ENCODE data around the gene ZFPM1.

ZFPM1 gene

GRCh38 chr16:88535191-88535856, 82.2 kb downstream of the ZFPM1 start:
- Histone ChIP-seq H2AK5ac (ENCODE audit: low read depth, low read length) (peak overlapping the region; percentile 70), H2BK15ac (ENCODE audit: low read length) (no peak overlapping the region), H4K8ac (ENCODE audit: low read depth, low read length) (no peak overlapping the region), H3K4me2 (ENCODE audit: insufficient read depth, low read length, poor library complexity, severe bottlenecking) (peak overlapping the region; percentile 86), H3K14ac (ENCODE audit: low read length) (no peak overlapping the region), H3K23ac (ENCODE audit: low read depth, low read length, poor library complexity) (peak overlapping the region; percentile 4), H3K79me1 (ENCODE audit: low read depth, low read length) (peaks cover 15% of the 10 kb centered on the region), H2BK120ac (ENCODE audit: low read depth, low read length) (no peak overlapping the region), H3K27ac (replicated peaks; ENCODE audit: low read length) (no peak overlapping the region), H2BK12ac (ENCODE audit: low read length) (no peak overlapping the region), H2AFZ (ENCODE audit: low read length) (no peak overlapping the region), H3K27me3 (ENCODE audit: control insufficient read depth in 3 of 3, insufficient read depth in 3 of 3, low read depth in 1 of 3, low read length in 3 of 3) (peaks cover 0 to 21% (median 15%) of the 10 kb centered on the region in 3 experiments), H3K4me1 (ENCODE audit: control insufficient read depth in 2 of 2, insufficient read depth in 1 of 2, low read depth in 1 of 2, low read length in 2 of 2) (peaks cover 8 to 13% of the 10 kb centered on the region in 2 donors), H4K91ac (ENCODE audit: low read depth, low read length, poor library complexity) (no peak overlapping the region), H3K4ac (ENCODE audit: low read length) (no peak overlapping the region), H3K9me3 (replicated peaks in 1 of 2; ENCODE audit: control insufficient read depth in 2 of 2, insufficient read depth in 1 of 2, low read depth in 1 of 2, low read length in 2 of 2) (no peaks in the 10 kb centered on the region), H3K4me3 (ENCODE audit: low read length in 2 of 2) (peak overlapping the region; percentile 21 to 69), H3K9ac (ENCODE audit: low read depth, low read length, poor library complexity) (peak overlapping the region; percentile 71), H3K36me3 (replicated peaks in 1 of 2; ENCODE audit: control insufficient read depth in 2 of 2, insufficient read depth in 2 of 2, low read length in 2 of 2) (peaks cover 2 to 8% of the 10 kb centered on the region in 2 donors), H3K18ac (ENCODE audit: low read length) (no peak overlapping the region), H2BK5ac (ENCODE audit: low read length) (no peak overlapping the region)
- no peak for DNase-seq (ENCODE audit: low spot score)
- no CpG with 5 or more reads among the region's 22 CpGs for WGBS, 2 donors (ENCODE audit: extremely low coverage in 2 of 2, insufficient read length in 2 of 2, insufficient replicate concordance in 1 of 2)

DNA sequence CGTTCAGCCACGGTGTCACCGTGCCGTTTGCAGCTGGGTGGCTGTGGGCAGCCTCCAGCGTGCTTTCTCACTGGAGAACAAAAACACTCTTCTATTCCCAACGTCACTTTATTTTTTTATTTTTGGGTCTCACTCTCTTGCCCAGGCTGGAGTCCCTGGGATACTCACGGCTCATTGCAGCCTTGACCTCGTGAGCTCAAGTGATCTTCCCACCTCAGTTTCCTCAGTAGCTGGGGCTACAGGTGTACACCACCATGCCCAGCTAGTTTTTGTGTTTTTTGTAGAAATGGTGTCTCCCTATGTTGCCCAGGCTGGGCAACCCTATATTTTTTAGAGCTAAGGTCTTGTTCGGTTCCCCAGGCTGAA, 82.8 kb downstream of the ZFPM1 start:
- Histone ChIP-seq H3K9me3 (replicated peaks in 1 of 2; ENCODE audit: control insufficient read depth in 2 of 2, insufficient read depth in 1 of 2, low read depth in 1 of 2, low read length in 2 of 2) (no peaks in the 10 kb centered on the region), H2AK5ac (ENCODE audit: low read depth, low read length) (no peak overlapping the region), H3K9ac (ENCODE audit: low read depth, low read length, poor library complexity) (no peak overlapping the region), H3K27ac (replicated peaks; ENCODE audit: low read length) (no peak overlapping the region), H3K4me1 (ENCODE audit: control insufficient read depth in 2 of 2, insufficient read depth in 1 of 2, low read depth in 1 of 2, low read length in 2 of 2) (peaks cover 8 to 13% of the 10 kb centered on the region in 2 donors), H2AFZ (ENCODE audit: low read length) (no peak overlapping the region), H3K27me3 (ENCODE audit: control insufficient read depth in 3 of 3, insufficient read depth in 3 of 3, low read depth in 1 of 3, low read length in 3 of 3) (peaks cover 0 to 26% (median 20%) of the 10 kb centered on the region in 3 experiments), H4K8ac (ENCODE audit: low read depth, low read length) (no peak overlapping the region), H2BK12ac (ENCODE audit: low read length) (no peak overlapping the region), H2BK5ac (ENCODE audit: low read length) (no peak overlapping the region), H2BK120ac (ENCODE audit: low read depth, low read length) (no peak overlapping the region), H3K4ac (ENCODE audit: low read length) (no peak overlapping the region), H3K14ac (ENCODE audit: low read length) (no peak overlapping the region), H4K91ac (ENCODE audit: low read depth, low read length, poor library complexity) (no peak overlapping the region), H3K23ac (ENCODE audit: low read depth, low read length, poor library complexity) (peak overlapping the region; percentile 4), H3K4me2 (ENCODE audit: insufficient read depth, low read length, poor library complexity, severe bottlenecking) (no peak overlapping the region), H2BK15ac (ENCODE audit: low read length) (no peak overlapping the region), H3K36me3 (replicated peaks in 1 of 2; ENCODE audit: control insufficient read depth in 2 of 2, insufficient read depth in 2 of 2, low read length in 2 of 2) (peaks cover 2 to 8% of the 10 kb centered on the region in 2 donors), H3K79me1 (ENCODE audit: low read depth, low read length) (peaks cover 15% of the 10 kb centered on the region), H3K18ac (ENCODE audit: low read length) (no peak overlapping the region), H3K4me3 (ENCODE audit: low read length in 2 of 2) (peak overlapping the region in 1 of 2 donors; percentile 21)
- no CpG with 5 or more reads among the region's 9 CpGs for WGBS, 2 donors (ENCODE audit: extremely low coverage in 2 of 2, insufficient read length in 2 of 2, insufficient replicate concordance in 1 of 2)
- DNase-seq (ENCODE audit: low spot score) = no peak

- H2BK5ac ChIP-seq (ENCODE audit: low read length) = no peak overlapping the region
- no peak overlapping the region for H3K14ac ChIP-seq (ENCODE audit: low read length)
- DNase-seq (ENCODE audit: low spot score) = no peak
- no peak overlapping the region for H3K4me3 ChIP-seq (ENCODE audit: low read length in 2 of 2)
- H3K23ac ChIP-seq (ENCODE audit: low read depth, low read length, poor library complexity) = peak overlapping the region; percentile 11
- no peaks in the 10 kb centered on the region for H3K9me3 ChIP-seq (replicated peaks in 1 of 2; ENCODE audit: control insufficient read depth in 2 of 2, insufficient read depth in 1 of 2, low read depth in 1 of 2, low read length in 2 of 2)
- H3K27me3 ChIP-seq (ENCODE audit: control insufficient read depth in 3 of 3, insufficient read depth in 3 of 3, low read depth in 1 of 3, low read length in 3 of 3) = peaks cover 0 to 26% (median 22%) of the 10 kb centered on the region in 3 experiments
- no peak overlapping the region for H2BK12ac ChIP-seq (ENCODE audit: low read length)
- H2BK120ac ChIP-seq (ENCODE audit: low read depth, low read length) = no peak overlapping the region
- WGBS, 2 donors (ENCODE audit: extremely low coverage in 2 of 2, insufficient read length in 2 of 2, insufficient replicate concordance in 1 of 2) = no CpG with 5 or more reads among the region's 11 CpGs
- H3K18ac ChIP-seq (ENCODE audit: low read length) = no peak overlapping the region
- H3K79me1 ChIP-seq (ENCODE audit: low read depth, low read length) = peaks cover 13% of the 10 kb centered on the region
- no peak overlapping the region for H3K4ac ChIP-seq (ENCODE audit: low read length)
- H2AK5ac ChIP-seq (ENCODE audit: low read depth, low read length) = no peak overlapping the region
- no peak overlapping the region for H2AFZ ChIP-seq (ENCODE audit: low read length)
- H2BK15ac ChIP-seq (ENCODE audit: low read length) = no peak overlapping the region
- H3K4me1 ChIP-seq (ENCODE audit: control insufficient read depth in 2 of 2, insufficient read depth in 1 of 2, low read depth in 1 of 2, low read length in 2 of 2) = peaks cover 8 to 13% of the 10 kb centered on the region in 2 donors
- H4K91ac ChIP-seq (ENCODE audit: low read depth, low read length, poor library complexity) = no peak overlapping the region
- H3K4me2 ChIP-seq (ENCODE audit: insufficient read depth, low read length, poor library complexity, severe bottlenecking) = no peak overlapping the region
- peaks cover 2 to 8% of the 10 kb centered on the region in 2 donors for H3K36me3 ChIP-seq (replicated peaks in 1 of 2; ENCODE audit: control insufficient read depth in 2 of 2, insufficient read depth in 2 of 2, low read length in 2 of 2)
- no peak overlapping the region for H3K9ac ChIP-seq (ENCODE audit: low read depth, low read length, poor library complexity)
- no peak overlapping the region for H4K8ac ChIP-seq (ENCODE audit: low read depth, low read length)
- no peak overlapping the region for H3K27ac ChIP-seq (replicated peaks; ENCODE audit: low read length)
These were observed 83.4 kb downstream of the ZFPM1 start for GRCh38 chr16:88536510-88536909.

DNA sequence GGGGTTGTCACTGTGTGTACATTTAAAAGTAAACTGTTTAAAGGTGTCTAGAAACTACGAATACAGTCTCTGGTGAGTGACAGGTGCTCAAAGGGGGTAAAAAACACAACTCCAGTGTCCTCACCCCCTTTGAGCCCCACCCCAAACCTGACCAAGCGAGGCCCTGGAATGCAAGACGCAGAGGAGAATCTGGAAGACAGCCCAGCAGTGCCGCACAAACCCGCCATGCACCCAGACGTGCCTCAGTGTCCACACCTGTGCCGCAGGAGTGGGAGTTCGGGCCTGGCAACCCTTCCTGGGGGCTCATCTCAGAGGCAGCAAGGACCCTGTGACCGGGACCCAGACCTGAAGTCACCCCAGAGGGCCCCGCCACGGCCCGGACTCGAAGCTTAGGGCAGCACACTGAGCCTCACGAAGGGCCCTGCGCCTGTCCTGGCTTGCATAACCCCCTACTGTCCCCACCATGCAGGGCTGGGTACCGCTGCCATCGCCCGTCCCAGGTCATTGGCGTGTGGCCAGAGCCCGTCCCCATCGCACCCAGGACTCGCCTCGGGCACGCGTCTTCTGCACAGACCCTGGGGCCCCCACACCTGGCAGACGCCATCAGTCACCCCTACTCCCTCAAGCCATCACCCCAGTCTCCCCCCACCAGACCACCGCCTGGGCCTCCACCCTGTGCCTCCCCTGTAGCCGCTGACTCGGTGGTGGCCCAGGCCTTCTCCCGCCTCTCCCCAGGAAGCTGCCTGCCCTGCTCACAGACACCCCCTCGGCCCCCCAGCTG, 84.1 kb downstream of the ZFPM1 start:
- Histone ChIP-seq H3K79me1 (ENCODE audit: low read depth, low read length) (peaks cover 10% of the 10 kb centered on the region), H2AFZ (ENCODE audit: low read length) (no peak overlapping the region), H2BK120ac (ENCODE audit: low read depth, low read length) (no peak overlapping the region), H2BK12ac (ENCODE audit: low read length) (no peak overlapping the region), H2BK15ac (ENCODE audit: low read length) (no peak overlapping the region), H3K4me2 (ENCODE audit: insufficient read depth, low read length, poor library complexity, severe bottlenecking) (no peak overlapping the region), H3K27ac (replicated peaks; ENCODE audit: low read length) (no peak overlapping the region), H3K9ac (ENCODE audit: low read depth, low read length, poor library complexity) (no peak overlapping the region), H3K14ac (ENCODE audit: low read length) (peak overlapping the region; percentile 38), H2AK5ac (ENCODE audit: low read depth, low read length) (no peak overlapping the region), H3K4me3 (ENCODE audit: low read length in 2 of 2) (no peak overlapping the region), H3K18ac (ENCODE audit: low read length) (peak overlapping the region; percentile 11), H3K36me3 (replicated peaks in 1 of 2; ENCODE audit: control insufficient read depth in 2 of 2, insufficient read depth in 2 of 2, low read length in 2 of 2) (peaks cover 2 to 8% of the 10 kb centered on the region in 2 donors), H4K8ac (ENCODE audit: low read depth, low read length) (peak overlapping the region; percentile 17), H2BK5ac (ENCODE audit: low read length) (no peak overlapping the region), H3K9me3 (replicated peaks in 1 of 2; ENCODE audit: control insufficient read depth in 2 of 2, insufficient read depth in 1 of 2, low read depth in 1 of 2, low read length in 2 of 2) (peaks cover 0 to 1% of the 10 kb centered on the region in 2 donors), H3K4me1 (ENCODE audit: control insufficient read depth in 2 of 2, insufficient read depth in 1 of 2, low read depth in 1 of 2, low read length in 2 of 2) (peaks cover 8 to 13% of the 10 kb centered on the region in 2 donors), H3K27me3 (ENCODE audit: control insufficient read depth in 3 of 3, insufficient read depth in 3 of 3, low read depth in 1 of 3, low read length in 3 of 3) (peaks cover 0 to 26% (median 22%) of the 10 kb centered on the region in 3 experiments), H3K23ac (ENCODE audit: low read depth, low read length, poor library complexity) (peak overlapping the region; percentile 73), H3K4ac (ENCODE audit: low read length) (no peak overlapping the region), H4K91ac (ENCODE audit: low read depth, low read length, poor library complexity) (no peak overlapping the region)
- WGBS, 2 donors (ENCODE audit: extremely low coverage in 2 of 2, insufficient read length in 2 of 2, insufficient replicate concordance in 1 of 2) = no CpG with 5 or more reads among the region's 31 CpGs
- no peak for DNase-seq (ENCODE audit: low spot score)
